DND-41 (cell line): ENCODE results near the gene SLC35E2B.

ENCODE experiments used
- CTCF ChIP-seq: IDR thresholded peaks from 2 replicates; pipeline ENCODE4 v1.5.1; 2012; ENCODE audit warnings: borderline replicate concordance, low read length, moderate library complexity, mild to moderate bottlenecking; ENCODE audit not compliant: poor library complexity, severe bottlenecking; ENCODE audit errors: extremely low read depth
- EZH2 ChIP-seq: IDR thresholded peaks from 3 replicates; pipeline ENCODE4 v1.6.1; 2012; ENCODE audit warnings: borderline replicate concordance, low read depth, mild to moderate bottlenecking, moderate library complexity, low read length, inconsistent platforms; ENCODE audit not compliant: severe bottlenecking

GRCh38 chr1:1615256-1616044 is 77.1 kb downstream of the SLC35E2B start, which contains the start of gene MIB2:
- TF ChIP-seq CTCF, result no peak
- TF ChIP-seq EZH2, result no peak
